ENCODE results near the gene CMIP.
"Not testable (repeated sequence)": the region's sequence is repeated elsewhere in the genome, so short reads cannot be mapped to it uniquely, and the experiment has no call there.

CMIP gene

GRCh38 chr16:81517629-81518438 is 73.2 kb downstream of the CMIP start:
- no peak for DNase-seq (ENCODE audit: low spot score)

- DNase-seq (ENCODE audit: low spot score): no peak
Measured at GRCh38 chr16:81518439-81518757, 73.8 kb downstream of the CMIP start.

GRCh38 chr16:81519301-81520150 is 74.9 kb downstream of the CMIP start:
- no peak for DNase-seq (ENCODE audit: low spot score)

- DNase-seq (ENCODE audit: low spot score): no peak
Measured at GRCh38 chr16:81520151-81520470, 75.5 kb downstream of the CMIP start.

- DNase-seq (ENCODE audit: low spot score): no peak
Measured at GRCh38 chr16:81520560-81521135, 76.0 kb downstream of the CMIP start.

GRCh38 chr16:81521141-81521626 is 76.6 kb downstream of the CMIP start:
- DNase-seq (ENCODE audit: low spot score): peak; percentile 27

- peak; percentile 21 for DNase-seq (ENCODE audit: low spot score)
Measured at GRCh38 chr16:81522108-81522701, 77.6 kb downstream of the CMIP start.

GRCh38 chr16:81522851-81523250 is 78.2 kb downstream of the CMIP start:
- DNase-seq (ENCODE audit: low spot score): not testable (repeated sequence)

- DNase-seq (ENCODE audit: low spot score): no peak
Measured at GRCh38 chr16:81523387-81524115, 78.9 kb downstream of the CMIP start.

GRCh38 chr16:81524382-81524781 is 79.8 kb downstream of the CMIP start:
- no peak for DNase-seq (ENCODE audit: low spot score)

- not testable (repeated sequence) for DNase-seq (ENCODE audit: low spot score)
Measured at GRCh38 chr16:81524885-81525284, 80.3 kb downstream of the CMIP start.

- DNase-seq (ENCODE audit: low spot score): no peak
Measured at GRCh38 chr16:81526199-81526598, 81.6 kb downstream of the CMIP start.

- no peak for DNase-seq (ENCODE audit: low spot score)
Measured at GRCh38 chr16:81526935-81527334, 82.3 kb downstream of the CMIP start.

GRCh38 chr16:81527477-81528178 is 83.0 kb downstream of the CMIP start:
- DNase-seq (ENCODE audit: low spot score): no peak

- DNase-seq (ENCODE audit: low spot score): no peak
Measured at GRCh38 chr16:81528256-81528655, 83.6 kb downstream of the CMIP start.

- DNase-seq (ENCODE audit: low spot score): no peak
Measured at GRCh38 chr16:81530296-81530721, 85.7 kb downstream of the CMIP start.

- DNase-seq (ENCODE audit: low spot score): no peak
Measured at GRCh38 chr16:81530814-81531213, 86.2 kb downstream of the CMIP start.

GRCh38 chr16:81531419-81531821 is 86.8 kb downstream of the CMIP start:
- DNase-seq (ENCODE audit: low spot score): no peak

GRCh38 chr16:81532491-81533174 is 88.0 kb downstream of the CMIP start:
- no peak for DNase-seq (ENCODE audit: low spot score)

GRCh38 chr16:81533175-81533507 is 88.5 kb downstream of the CMIP start:
- no peak for DNase-seq (ENCODE audit: low spot score)

All from cerebellar cortex (tissue), 1 donor.